SK-N-SH (cell line): Measurements from ENCODE around the gene HIPK1. TPM values are rescaled to one million over a fixed set of nuclear protein-coding genes. Genes with fewer than 3 reads are reported as not detected.

Experiments used
- CTCF ChIA-PET: fragments of 300-600, 350-600 bp; formaldehyde crosslinking; extraction: SDS; loops from one replicate; lab custom pipeline; 2021; lab: Yijun Ruan, JAX
- POLR2A ChIA-PET: fragments of 350-600 bp; sonication (Branson Sonifier 250); formaldehyde crosslinking; extraction: SDS; loops from one replicate; lab custom pipeline; 2020; ENCODE audit warnings: antibody characterized with exemption, inconsistent platforms; lab: Yijun Ruan, JAX
- DNase-seq: peaks from one replicate; pipeline ENCODE4 v3.0.0; 2012
- H2AFZ ChIP-seq: fragments of 200-600 bp; sonication (generic); 2 replicates; pipeline ENCODE4 v1.8.1; 2016; ENCODE audit warnings: antibody characterized with exemption, mild to moderate bottlenecking, low read depth
- H3F3A ChIP-seq: fragments of 200-600 bp; sonication (generic); replicated peaks from 2 replicates; pipeline ENCODE3; 2016; ENCODE audit warnings: antibody characterized with exemption, mild to moderate bottlenecking; ENCODE audit not compliant: insufficient read depth
- H3K27ac ChIP-seq, 2 experiments: fragments of 200-500 bp in 1 of 2; fragments of 200-600 bp in 1 of 2; sonication (Bioruptor generic) in 1 of 2; sonication (generic), shearing (Covaris generic) in 1 of 2; 2 replicates each; pipeline versions ENCODE4 v1.5.1 to v1.6.1; 2014 to 2016; ENCODE audit warnings: low read depth in 2 of 2, inconsistent platforms in 1 of 2, low read length in 1 of 2, mild to moderate bottlenecking in 1 of 2, mixed read lengths in 1 of 2
- H3K27me3 ChIP-seq: fragments of 200-600 bp; sonication (generic), shearing (Covaris generic); 2 replicates; pipeline ENCODE4 v1.6.1; 2016; ENCODE audit warnings: mixed run types; ENCODE audit not compliant: insufficient read depth
- H3K36me3 ChIP-seq, 2 experiments: fragments of 200-500 bp in 1 of 2; fragments of 200-600 bp in 1 of 2; sonication (Bioruptor generic) in 1 of 2; sonication (generic) in 1 of 2; replicated peaks in 1 of 2; 2 replicates each; pipeline versions ENCODE3 to v1.5.1; 2014 to 2016; ENCODE audit warnings: low read length in 1 of 2, mild to moderate bottlenecking in 1 of 2; ENCODE audit not compliant: insufficient read depth in 2 of 2, control insufficient read depth in 1 of 2
- H3K4me1 ChIP-seq, 2 experiments: fragments of 200-500 bp in 1 of 2; fragments of 200-600 bp in 1 of 2; sonication (Bioruptor generic) in 1 of 2; sonication (generic), shearing (Covaris generic) in 1 of 2; 2 replicates each; pipeline versions ENCODE4 v1.5.1 to v1.6.1; 2014 to 2016; ENCODE audit warnings: low read depth in 1 of 2, low read length in 1 of 2, mixed run types in 1 of 2; ENCODE audit not compliant: insufficient read depth in 2 of 2, control insufficient read depth in 1 of 2
- H3K4me2 ChIP-seq: fragments of 200-600 bp; sonication (generic), shearing (Covaris generic); 2 replicates; pipeline ENCODE4 v1.6.1; 2017; ENCODE audit warnings: mixed run types
- H3K4me3 ChIP-seq, 2 experiments: fragments of 200-500 bp in 1 of 2; fragments of 200-600 bp in 1 of 2; sonication (Bioruptor generic) in 1 of 2; sonication (generic), shearing (Covaris generic) in 1 of 2; 2 replicates each; pipeline versions ENCODE4 v1.5.1 to v1.8.1; 2014 to 2016; ENCODE audit warnings: low read depth in 2 of 2, inconsistent platforms in 1 of 2, low read length in 1 of 2, mild to moderate bottlenecking in 1 of 2, mixed read lengths in 1 of 2, moderate library complexity in 1 of 2
- H3K79me2 ChIP-seq: fragments of 200-600 bp; sonication (generic); 2 replicates; pipeline ENCODE4 v1.8.1; 2017; ENCODE audit warnings: mild to moderate bottlenecking; ENCODE audit not compliant: insufficient read depth
- H3K9ac ChIP-seq: fragments of 200-600 bp; sonication (generic); 2 replicates; pipeline ENCODE4 v1.6.1; 2017; ENCODE audit warnings: mixed run types
- H3K9me2 ChIP-seq: fragments of 200-600 bp; sonication (generic); 2 replicates; pipeline ENCODE4 v1.6.1; 2017; ENCODE audit warnings: mixed run types
- H3K9me3 ChIP-seq: fragments of 200-600 bp; sonication (generic); 2 replicates; pipeline ENCODE4 v1.6.1; 2017; ENCODE audit warnings: mixed run types, mild to moderate bottlenecking, moderate library complexity
- H4K20me1 ChIP-seq: fragments of 200-600 bp; sonication (generic); 2 replicates; pipeline ENCODE4 v1.6.1; 2017; ENCODE audit warnings: mild to moderate bottlenecking, mixed run types; ENCODE audit not compliant: insufficient read depth
- CTCF ChIP-seq: fragments of 200-600 bp; sonication (generic); IDR thresholded peaks from 2 replicates; pipeline ENCODE4 v1.6.1; 2017; ENCODE audit warnings: antibody characterized with exemption, mild to moderate bottlenecking, moderate library complexity
- EP300 ChIP-seq, 2 experiments: IDR thresholded peaks; 2 replicates each; pipeline versions ENCODE4 v1.4.0 to v1.6.1; 2012; ENCODE audit warnings: borderline replicate concordance in 1 of 2, low read depth in 1 of 2, low read length in 1 of 2
- GABPA ChIP-seq: IDR thresholded peaks from 2 replicates; pipeline ENCODE4 v1.4.0; 2012; ENCODE audit warnings: low read depth, mild to moderate bottlenecking
- GATA2 ChIP-seq: sonication (generic); formaldehyde crosslinking; IDR thresholded peaks from 2 replicates; pipeline ENCODE4 v1.5.0; 2020; ENCODE audit warnings: mild to moderate bottlenecking, missing genetic modification reagents
- RFX5 ChIP-seq: IDR thresholded peaks from 2 replicates; pipeline ENCODE4 v1.6.1; 2012; ENCODE audit warnings: mild to moderate bottlenecking, improper control_type of control experiment, low read length
- RXRA ChIP-seq: IDR thresholded peaks from 2 replicates; pipeline ENCODE4 v1.4.0; 2012; ENCODE audit warnings: low read depth, mild to moderate bottlenecking, borderline replicate concordance
- TCF12 ChIP-seq: IDR thresholded peaks from 2 replicates; pipeline ENCODE4 v1.4.0; 2012
- ZBTB33 ChIP-seq: IDR thresholded peaks from 2 replicates; pipeline ENCODE4 v1.4.0; 2012; ENCODE audit warnings: low read depth, borderline replicate concordance
- WGBS: methylation state at CpG from one replicate; pipeline ENCODE4 v1.1.6; 2017; ENCODE audit warnings: low lambda C conversion rate; 5-methylcytosine and 5-hydroxymethylcytosine counted together
- polyA plus RNA-seq, 3 experiments: library from polyadenylated mRNA; depleted of rRNA; stranded (reverse); fragments of >200 nt; gene quantifications; 2 replicates each; pipeline ENCODE4 v1.2.3, GENCODE V29; 2012
- TF ChIP-seq, protein P1 (sequence below): fragments of 150-350 bp; IDR thresholded peaks from 2 replicates; pipeline ENCODE4 v1.6.1; 2017; ENCODE audit warnings: antibody characterized with exemption, low read length, low read depth, borderline replicate concordance

Gene HIPK1
- polyA plus RNA-seq, 1 of the 3 experiments (the other 2 are of a cell fraction), result 7.1 TPM

GRCh38 chr1:113881661-113882060 is 47.5 kb upstream of the HIPK1 start:
- Histone ChIP-seq H4K20me1 (no peaks in the 10 kb centered on the region), H3K4me2 (no peak overlapping the region), H3K9me2 (no peaks in the 10 kb centered on the region), H3K4me3 (no peak overlapping the region), H3K79me2 (no peaks in the 10 kb centered on the region), H3K27me3 (no peaks in the 10 kb centered on the region), H3K36me3 (no peaks in the 10 kb centered on the region), H3F3A (no peaks in the 10 kb centered on the region), H3K27ac (no peak overlapping the region), H3K9me3 (no peaks in the 10 kb centered on the region), H2AFZ (no peak overlapping the region), H3K4me1 (no peaks in the 10 kb centered on the region), H3K9ac (no peak overlapping the region)
- no peak for DNase-seq
- ChIA-PET POLR2A (no interaction called here), CTCF (interaction anchor here (0.6 to 1.6 kb wide), 2 partner anchors 8 to 138 kb away, joined by 3 to 4 read pairs; no protein-coding TSS in a partner anchor)
- WGBS, result 92% methylated on average over 2 of the region's 2 CpGs
- no peak for TF ChIP-seq RFX5
- TF ChIP-seq TCF12, result no peak
- no peak for TF ChIP-seq CTCF
- TF ChIP-seq, protein P1, sequence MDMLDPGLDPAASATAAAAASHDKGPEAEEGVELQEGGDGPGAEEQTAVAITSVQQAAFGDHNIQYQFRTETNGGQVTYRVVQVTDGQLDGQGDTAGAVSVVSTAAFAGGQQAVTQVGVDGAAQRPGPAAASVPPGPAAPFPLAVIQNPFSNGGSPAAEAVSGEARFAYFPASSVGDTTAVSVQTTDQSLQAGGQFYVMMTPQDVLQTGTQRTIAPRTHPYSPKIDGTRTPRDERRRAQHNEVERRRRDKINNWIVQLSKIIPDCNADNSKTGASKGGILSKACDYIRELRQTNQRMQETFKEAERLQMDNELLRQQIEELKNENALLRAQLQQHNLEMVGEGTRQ, result no peak
- no peak for TF ChIP-seq ZBTB33

DNA sequence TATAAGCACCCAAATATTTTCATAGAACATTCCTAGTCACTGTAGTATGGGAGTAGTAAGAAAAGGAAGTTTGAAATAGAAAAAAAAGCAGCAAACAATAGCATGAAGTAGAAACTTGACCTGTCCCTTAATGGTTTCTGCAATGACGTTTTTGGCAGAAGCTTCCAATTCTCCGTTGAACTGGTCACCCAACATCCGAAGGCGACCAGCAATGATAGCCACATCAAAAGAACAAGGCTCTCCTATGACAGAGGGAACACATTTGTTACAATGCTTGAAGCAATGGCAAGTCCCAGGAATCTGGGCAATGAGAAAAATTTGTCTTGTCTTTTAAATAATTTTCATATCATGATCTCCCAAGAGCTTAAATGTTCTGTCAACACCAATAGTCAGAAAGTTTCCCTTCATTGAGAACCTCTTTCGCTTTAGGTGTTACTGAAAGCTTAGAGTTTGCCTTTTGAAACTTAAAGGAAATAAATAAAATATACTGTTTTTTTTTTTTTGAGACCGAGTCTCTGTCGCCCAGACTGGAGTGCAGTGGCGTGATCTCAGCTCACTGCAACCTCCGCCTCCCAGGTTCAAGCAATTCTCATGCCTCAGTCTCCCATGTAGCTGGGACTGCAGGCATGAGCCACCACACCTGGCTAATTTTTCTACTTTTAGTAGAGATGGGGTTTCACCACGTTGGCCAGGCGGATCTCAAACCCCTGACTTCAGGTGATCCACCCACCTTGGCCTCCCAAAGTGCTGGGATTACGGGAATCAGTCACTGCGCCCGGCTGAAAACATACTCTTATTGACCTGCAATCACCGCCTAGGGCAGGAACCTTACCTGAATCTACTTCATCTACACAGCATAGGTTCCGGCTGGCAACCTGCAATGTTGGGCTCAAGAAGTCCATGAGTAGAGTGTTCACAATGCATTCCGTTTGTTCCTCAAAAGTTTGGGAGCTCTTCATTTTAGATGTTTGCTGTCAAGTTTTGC is 42.4 kb upstream of the HIPK1 start:
- Histone ChIP-seq H3K4me2 (no peak overlapping the region), H3K9me3 (no peaks in the 10 kb centered on the region), H3K4me1 (no peaks in the 10 kb centered on the region), H3K36me3 (no peaks in the 10 kb centered on the region), H3K4me3 (no peak overlapping the region), H3K79me2 (no peaks in the 10 kb centered on the region), H3K27me3 (no peaks in the 10 kb centered on the region), H3K9me2 (no peaks in the 10 kb centered on the region), H2AFZ (no peak overlapping the region), H3K27ac (no peak overlapping the region), H3K9ac (no peak overlapping the region), H4K20me1 (no peaks in the 10 kb centered on the region), H3F3A (no peaks in the 10 kb centered on the region)
- TF ChIP-seq RXRA (no peak), GABPA (no peak), CTCF (no peak), EP300 (IDR thresholded peaks at IDR 0.05; ENCODE audit: borderline replicate concordance in 1 of 2, low read depth in 1 of 2, low read length in 1 of 2) (no peak), GATA2 (no peak)
- TF ChIP-seq, protein P1, result no peak
- CTCF ChIA-PET, result no interaction called here
- 88% methylated on average over 17 of the region's 17 CpGs for WGBS
- DNase-seq, result no peak
- POLR2A ChIA-PET, result no interaction called here
